GM21526 (cell line): Measurements from ENCODE around the gene ARHGAP10.
A peak's percentile ranks its signal among the peaks of the same experiment; 100 is the strongest.

ENCODE experiments used
- ATAC-seq: cut with Tn5 transposase; IDR thresholded peaks from one replicate; pipeline ENCODE4 v1.9.1; 2021; ENCODE audit warnings: moderate library complexity; ENCODE audit not compliant: unreplicated experiment, low FRiP score

Gene ARHGAP10

DNA sequence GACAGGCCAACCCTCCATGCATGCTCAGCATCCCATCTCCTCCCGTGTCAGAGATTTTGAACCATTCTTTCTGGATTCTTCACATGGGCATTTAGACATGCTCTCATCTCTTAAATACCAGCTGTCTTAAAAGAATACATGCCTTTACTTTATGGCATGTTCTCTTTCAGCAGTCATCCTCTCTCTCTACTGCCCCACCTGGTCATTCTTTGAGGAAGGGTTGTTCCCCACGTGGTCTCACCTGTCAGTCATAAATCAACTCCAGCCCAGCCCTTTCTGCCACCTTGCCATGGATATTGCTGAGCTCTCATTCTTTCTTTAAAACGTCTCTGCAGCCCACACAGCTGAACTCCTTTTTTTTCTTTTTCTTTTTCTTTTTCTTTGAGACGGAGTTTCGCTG is 111.3 kb downstream of the ARHGAP10 start:
- ATAC-seq, result no peak

DNA sequence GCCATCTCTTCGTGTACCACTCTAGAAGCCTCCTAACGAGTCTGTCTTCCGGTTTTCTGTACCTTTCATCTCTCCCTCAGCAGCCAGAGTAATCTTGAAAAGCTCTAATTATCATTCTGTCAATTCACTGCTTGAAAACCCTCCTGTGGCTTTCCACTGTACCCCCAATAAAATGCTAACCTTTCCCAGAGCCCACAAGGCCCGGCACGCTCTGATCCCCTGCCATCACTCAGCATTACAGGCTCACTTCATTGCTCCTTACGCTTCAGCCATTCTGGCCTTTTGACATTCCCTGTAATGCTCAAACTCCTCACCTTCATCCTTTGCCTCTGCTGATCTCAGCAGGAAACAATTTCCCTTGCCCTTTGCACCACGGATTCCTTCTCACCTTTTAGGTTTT is 112.9 kb downstream of the ARHGAP10 start:
- ATAC-seq, result no peak

DNA sequence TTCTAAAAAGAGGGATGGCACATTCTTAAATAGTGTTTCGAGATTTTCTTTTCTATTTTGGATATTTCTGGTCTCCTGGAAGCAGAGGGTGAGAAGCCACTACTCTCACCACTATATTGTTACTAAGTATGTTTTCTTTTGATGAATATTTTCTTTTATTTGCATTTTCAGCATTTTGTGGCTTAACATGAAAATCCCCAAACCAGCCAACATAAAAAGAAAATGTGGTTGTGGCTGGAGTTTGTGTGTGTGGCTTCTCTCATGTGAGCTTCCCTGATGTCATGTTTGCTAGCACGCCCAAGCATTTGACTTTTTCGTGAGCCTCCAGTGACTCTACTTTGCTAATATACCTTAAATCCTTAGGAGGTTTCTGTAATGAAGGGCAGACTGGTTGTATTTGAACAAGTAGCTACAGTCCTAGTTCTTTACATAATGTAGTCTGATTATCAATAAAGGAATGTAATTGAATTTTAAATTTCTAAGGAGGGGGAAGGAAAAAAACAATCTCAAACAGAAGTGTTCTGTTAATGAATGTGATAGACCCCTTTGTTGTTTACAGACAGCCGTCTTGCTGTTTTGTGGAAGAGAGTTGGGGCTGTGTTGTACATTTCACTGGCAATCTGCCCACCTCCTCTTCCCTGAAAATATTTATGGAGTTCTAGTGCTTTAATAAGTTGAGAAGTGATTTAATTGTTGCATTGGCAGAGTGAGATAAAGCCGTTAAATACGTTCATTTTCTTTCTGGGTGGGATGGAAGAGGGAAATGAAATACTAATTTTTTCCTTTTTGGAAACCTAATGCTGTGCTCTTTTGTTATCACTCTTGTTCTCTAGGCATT is 114.6 kb downstream of the ARHGAP10 start:
- ATAC-seq, result peak; percentile 53

DNA sequence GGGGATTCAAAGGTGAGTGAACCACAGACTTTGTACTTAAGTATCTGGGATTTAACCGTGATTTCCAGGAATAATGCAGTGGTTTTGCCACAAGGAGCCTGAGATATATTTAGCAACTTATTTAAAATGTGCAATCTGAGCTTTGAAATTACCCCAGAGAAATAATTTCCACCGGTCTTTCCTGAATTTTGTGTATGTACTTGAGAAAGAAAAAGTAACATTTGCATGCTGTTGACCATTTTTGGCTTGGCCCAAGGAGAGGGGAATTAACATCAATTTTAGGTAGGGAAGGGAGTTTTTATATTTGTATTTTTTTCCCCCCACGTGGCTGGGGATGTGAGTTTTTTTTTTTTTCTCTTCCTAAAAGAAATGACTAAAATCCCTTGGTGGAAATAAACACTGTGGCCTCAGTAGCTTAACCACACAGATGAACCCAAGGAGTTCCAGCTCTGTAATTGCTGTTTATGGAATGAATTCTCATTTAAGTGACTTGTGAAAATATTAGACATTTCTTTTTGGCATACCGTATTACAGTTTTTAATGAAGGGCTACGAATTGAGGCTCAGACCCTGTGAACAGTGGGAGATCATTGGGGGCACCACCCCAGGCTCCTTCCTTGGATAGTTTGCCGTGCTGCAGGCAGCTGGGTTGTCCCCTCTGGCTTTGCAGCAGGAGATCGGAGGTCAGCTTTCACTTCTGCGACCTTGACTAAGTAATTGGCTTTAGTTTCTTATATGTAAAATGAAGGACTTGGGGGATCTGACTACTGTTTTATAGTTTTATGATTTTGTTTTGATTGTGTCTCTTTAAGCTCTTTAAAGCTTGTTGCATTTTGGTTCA is 116.1 kb downstream of the ARHGAP10 start:
- no peak for ATAC-seq

DNA sequence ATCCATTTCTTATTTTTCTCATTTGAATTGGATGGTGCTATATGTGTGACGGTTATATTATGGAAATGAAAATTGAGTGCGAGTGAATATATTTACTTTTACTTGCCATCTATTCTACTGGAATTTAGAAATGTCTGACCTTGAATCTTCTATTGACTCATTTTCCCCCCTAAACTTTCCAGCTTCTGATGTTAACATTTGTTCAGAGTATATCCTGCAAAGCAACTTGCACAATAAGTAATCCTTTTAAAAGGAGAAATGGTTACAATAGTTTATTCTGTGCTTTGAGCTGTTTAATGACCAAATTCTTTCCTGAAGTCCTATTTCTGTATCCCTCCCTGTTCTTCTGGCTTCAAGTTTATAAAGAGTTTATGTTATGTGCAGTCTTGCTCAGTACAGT is 116.7 kb downstream of the ARHGAP10 start:
- no peak for ATAC-seq

GRCh38 chr4:147851135-147851534 is 119.2 kb downstream of the ARHGAP10 start:
- ATAC-seq, result no peak

GRCh38 chr4:147853706-147854105 is 121.8 kb downstream of the ARHGAP10 start:
- ATAC-seq, result no peak

DNA sequence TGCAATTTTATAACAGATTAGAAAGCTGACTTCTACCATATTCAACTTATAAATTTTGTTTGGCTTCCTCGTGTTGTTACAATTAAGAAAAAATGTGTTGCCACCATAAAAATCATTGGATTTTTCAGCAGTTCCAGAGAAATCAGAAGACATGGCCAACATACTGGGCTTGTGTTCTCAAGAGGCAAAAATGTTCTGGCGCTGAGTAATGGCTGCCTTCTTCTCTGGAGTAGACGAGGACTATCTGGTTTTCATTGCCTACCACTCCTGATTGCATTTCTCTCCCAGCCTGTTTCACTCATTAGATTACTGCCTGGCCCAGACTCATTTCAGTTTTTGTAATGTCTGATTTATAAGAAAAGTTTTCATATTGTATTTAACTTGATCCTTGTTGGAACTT is 122.3 kb downstream of the ARHGAP10 start:
- ATAC-seq, result no peak

GRCh38 chr4:147855571-147856009 is 123.7 kb downstream of the ARHGAP10 start:
- ATAC-seq, result no peak

- ATAC-seq, result no peak
Measured at GRCh38 chr4:147860960-147861359, 129.1 kb downstream of the ARHGAP10 start.

DNA sequence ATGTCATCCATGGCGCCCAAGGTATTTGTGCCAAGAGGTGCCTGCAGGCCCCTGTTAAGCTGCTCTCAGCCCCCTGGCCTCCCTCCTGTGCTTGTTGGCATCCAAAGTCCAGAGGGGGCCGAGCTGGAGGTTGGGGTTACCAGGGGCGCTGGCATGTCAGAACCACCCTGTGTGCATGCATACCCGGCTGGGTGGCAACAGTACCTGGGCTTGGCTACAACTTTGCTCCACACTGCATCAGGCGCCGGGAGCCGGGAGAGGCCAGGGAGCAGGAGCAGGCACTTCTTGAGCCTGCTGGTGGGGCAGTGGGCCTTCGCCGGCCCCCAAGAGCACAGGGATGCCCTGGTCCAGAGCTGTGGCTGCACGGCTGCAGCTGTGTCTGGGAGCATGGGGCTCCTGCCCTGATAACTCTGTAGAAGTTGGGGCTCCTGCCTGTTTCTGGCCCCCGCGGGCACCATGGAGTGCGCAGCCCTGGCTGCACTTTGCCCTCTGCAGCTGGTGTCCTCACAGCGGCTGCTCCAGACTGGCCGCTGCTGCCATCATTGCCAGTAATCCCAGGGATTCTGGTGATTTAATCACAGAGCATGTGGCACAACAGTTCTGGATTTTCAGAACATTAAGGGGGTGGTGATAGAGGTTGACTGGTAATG is 130.3 kb downstream of the ARHGAP10 start:
- ATAC-seq, result no peak

GRCh38 chr4:147863111-147863747 is 131.3 kb downstream of the ARHGAP10 start:
- no peak for ATAC-seq

DNA sequence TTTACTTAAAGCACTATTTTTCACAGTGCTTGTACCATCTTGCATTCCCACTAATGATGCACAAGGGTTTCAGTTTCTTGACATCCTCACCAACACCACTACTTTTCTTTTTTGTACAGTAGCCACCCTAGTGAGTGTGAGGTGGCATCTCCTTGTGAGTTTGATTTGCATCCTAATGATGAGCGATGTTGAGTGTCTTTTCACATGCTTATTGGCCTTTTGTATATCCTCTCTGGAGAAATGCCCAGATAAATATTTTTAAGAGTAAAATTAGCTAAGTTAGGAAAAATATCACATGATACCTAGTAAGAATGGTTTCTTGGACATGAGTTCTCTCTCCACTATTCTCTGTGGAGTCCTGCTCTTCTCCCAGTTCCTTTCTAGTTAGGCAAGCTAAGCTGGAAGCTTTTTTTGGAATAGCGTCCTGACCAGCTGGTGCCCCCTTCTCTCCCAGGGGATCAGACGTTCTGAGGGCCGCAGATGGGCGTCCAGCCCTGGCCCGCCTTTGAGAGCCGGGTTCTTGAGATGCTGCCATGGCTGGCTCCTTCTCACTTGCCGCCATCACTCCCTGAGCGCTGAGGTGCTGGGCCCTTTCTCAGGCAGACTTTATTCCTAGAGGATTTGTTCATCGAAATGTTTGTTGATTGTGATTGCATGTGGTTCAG is 132.1 kb downstream of the ARHGAP10 start:
- ATAC-seq, result no peak

- no peak for ATAC-seq
Measured at GRCh38 chr4:147864607-147865006, 132.7 kb downstream of the ARHGAP10 start.

- no peak for ATAC-seq
Measured at GRCh38 chr4:147865926-147866325, 134.0 kb downstream of the ARHGAP10 start.

DNA sequence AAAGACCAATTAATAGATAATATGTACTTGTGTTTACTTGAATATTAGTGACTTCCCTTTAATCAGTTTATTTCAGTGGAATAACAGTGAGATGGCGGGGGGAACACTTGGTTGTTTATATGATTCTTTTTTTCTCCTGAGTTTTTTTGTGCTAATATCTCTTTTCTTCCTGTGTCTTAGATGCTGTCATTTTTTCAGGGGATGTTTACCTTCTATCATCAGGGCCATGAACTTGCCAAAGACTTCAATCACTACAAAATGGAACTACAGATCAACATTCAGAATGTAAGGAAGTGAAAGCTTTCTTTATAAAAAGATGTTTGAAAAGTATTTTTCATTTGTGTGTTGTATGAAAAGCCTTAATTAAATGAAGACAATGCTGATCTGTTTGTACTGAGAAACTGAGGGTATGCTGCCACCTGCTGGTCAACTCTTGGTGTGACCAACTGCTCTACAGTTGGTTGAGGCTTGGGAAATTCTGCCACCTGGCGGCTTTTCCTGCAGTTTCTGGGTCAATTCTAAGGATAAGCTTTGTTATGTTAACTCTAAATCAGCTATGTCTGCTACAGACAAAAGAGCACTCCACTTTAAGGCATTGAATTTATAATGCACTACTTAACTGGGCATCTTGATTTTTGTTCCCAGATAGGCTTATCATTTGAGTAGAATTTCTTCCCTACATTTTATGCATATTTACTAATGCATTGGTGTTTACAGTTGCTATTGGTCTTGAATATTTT is 134.8 kb downstream of the ARHGAP10 start:
- ATAC-seq, result peak; percentile 87

DNA sequence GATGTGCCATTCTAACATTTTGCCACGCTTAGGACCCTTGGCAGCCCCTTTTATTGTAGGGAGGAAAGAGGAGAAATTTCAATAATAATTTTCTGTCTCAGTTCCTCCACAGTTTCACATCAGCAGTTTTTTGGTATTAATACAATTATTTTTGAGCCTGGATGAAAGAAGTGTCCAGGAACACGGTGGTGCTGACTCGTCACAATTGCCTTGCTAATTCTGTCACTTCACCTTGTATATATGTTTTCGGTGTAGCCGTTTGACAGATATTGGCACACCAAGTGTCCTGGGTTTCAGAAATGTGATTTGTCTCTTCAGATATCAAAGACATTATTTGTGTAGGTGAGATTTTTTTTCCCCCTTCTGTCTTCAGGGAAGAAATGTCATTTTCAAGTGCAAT is 142.2 kb downstream of the ARHGAP10 start:
- ATAC-seq, result no peak

DNA sequence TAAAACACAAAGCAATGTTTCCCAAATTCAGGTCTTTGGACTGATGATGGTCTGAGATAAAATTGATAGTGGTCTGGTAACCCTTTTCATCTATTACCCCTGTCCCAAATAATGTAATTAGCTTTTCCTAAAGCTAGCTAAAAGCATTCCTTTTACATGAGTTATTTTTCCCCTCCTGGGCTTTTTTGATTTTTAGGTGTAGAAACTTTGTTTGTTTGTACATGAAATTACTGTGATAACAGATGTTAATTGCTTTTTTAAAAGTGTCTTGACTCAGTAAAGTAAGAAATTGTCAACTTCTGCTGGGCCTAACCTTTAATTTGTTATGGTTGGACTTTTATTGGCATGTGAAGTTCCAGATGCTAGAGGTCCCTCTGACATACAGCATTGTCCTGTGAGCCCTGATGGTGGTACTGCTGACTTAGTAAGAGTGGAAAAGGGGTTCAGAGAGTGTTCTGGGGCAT is 145.5 kb downstream of the ARHGAP10 start:
- ATAC-seq, result no peak

- ATAC-seq, result no peak
Measured at GRCh38 chr4:147879676-147880075, 147.8 kb downstream of the ARHGAP10 start.
